GM19023 (cell line): ENCODE results near the gene KAZN.

Experiments
- ATAC-seq: cut with Tn5 transposase; IDR thresholded peaks from one replicate; pipeline ENCODE4 v1.9.1; 2021; ENCODE audit warnings: mild to moderate bottlenecking, moderate library complexity; ENCODE audit not compliant: unreplicated experiment

The KAZN gene

GRCh38 chr1:14705824-14706223 is 107.3 kb downstream of the KAZN start:
- ATAC-seq = no peak

DNA sequence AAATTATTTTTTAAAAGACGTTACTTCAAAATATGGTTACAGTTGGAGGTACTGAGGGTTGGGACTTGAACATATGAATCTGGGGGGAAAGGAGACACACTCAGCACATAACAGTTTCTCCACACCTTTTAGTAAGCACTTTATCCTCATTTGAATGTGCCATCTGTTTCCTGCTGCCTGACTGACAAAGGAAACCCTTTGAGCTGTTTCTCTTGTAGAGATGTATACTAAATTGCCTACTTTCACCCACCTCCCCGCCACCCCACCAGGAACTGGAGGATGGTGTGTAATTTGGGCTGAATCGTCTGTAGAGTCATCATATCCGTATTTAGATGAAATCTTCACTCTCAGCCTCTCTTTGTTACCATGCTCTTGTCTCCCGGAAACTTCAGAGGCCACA is 108.1 kb downstream of the KAZN start:
- no peak for ATAC-seq

GRCh38 chr1:14707531-14708445 is 109.3 kb downstream of the KAZN start:
- no peak for ATAC-seq

- no peak for ATAC-seq
Measured at GRCh38 chr1:14710331-14710730, 111.8 kb downstream of the KAZN start.

DNA sequence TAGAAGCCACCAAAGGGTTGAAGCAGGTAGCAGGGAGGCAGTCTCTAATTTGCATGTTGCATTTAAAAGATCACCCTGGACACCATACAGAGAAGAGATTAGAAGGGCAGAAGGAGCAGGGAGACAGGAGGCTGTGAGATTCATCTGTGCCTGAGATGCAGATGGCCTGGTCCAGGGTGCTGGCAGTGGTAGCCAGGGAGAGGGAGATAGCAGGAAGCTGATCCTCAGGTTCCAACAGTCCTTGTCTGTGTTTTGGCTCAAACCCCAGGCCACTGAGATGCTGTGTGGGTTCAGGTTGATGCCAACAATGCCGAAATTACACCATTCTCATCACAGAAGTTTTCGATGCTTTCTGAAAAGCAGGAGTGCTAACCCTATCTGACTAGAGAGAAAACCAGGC is 113.7 kb downstream of the KAZN start:
- ATAC-seq = no peak

- ATAC-seq = no peak
Measured at GRCh38 chr1:14713077-14713476, 114.6 kb downstream of the KAZN start.

DNA sequence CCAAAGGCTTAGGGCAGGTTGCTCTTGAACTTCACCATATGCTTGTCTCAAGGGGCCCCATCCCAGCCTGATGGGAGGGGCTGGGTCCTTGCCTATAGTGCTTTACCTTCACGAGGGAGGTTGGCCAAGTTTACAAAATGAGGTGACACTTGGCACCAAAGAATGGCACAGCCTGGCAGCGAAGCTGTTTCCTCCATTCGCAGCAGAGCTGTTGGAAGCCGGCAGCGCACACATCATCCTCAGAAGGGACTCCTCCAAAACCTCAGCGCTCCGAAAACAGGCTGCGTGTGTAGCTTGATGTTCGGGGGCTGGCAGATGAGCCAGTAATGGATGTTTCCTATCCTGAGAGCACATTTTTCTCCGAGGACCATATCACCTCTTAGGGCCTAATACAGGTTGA is 116.8 kb downstream of the KAZN start:
- ATAC-seq = no peak

DNA sequence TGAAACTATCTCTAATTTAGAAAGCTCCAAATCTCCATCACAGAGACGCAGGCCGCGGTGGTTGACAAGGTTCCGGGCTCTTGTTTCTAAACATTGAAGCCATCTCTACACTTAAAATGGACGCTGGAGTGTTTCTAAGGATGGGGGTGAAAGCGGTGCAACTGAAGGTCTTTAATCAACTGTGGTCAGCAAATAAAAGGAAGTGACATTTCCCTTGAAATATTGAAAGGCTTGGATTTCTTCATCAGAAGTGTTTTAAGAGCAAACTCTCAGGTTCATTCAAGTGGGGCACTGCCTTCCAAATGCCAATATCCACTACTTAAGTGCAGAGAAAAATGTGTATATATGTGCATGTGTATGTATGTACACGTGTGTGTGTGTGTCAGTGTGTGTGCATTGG is 117.3 kb downstream of the KAZN start:
- no peak for ATAC-seq

GRCh38 chr1:14716474-14716873 is 118.0 kb downstream of the KAZN start:
- no peak for ATAC-seq

DNA sequence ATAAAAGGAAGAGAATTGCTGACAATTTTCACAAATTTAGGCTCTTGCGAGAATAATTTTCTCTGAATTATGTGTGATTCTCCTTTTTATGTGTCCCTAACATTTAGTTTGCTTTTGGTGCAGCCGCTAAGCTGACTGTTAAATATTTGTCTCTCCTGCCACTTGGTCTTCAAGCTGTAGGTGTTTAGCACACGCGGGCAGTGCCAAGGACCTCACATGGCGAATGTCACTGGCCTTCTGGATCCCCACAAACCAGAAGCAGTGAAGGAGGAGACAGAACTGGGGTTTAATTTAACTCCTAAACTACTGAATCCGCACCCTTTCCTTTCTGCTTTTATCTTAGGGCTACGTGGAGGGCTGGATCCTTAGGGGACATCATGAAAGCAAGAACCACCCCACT is 120.0 kb downstream of the KAZN start:
- no peak for ATAC-seq

DNA sequence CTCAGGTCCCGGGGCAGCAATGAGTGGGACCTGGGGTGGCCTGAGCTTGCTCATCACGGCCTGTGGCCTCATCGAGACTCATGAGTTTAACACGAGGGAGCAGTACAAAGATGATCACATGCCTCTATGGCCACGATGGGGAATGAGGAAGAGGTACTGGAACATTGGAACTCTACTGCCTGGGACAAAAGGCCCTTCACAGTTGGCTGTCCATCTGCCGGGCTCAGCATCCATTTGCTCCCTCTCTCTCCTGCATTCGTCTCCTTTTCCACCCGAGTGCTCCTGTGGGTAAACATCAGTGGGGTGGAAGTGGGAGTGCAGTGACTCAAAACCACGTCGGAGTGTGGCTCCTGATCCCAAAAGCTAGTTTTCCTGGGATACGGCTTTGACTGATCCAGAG is 124.9 kb downstream of the KAZN start:
- no peak for ATAC-seq

GRCh38 chr1:14724246-14724645 is 125.8 kb downstream of the KAZN start:
- no peak for ATAC-seq

- ATAC-seq = no peak
Measured at GRCh38 chr1:14724678-14725077, 126.2 kb downstream of the KAZN start.

- no peak for ATAC-seq
Measured at GRCh38 chr1:14725238-14725637, 126.8 kb downstream of the KAZN start.

GRCh38 chr1:14725695-14726094 is 127.2 kb downstream of the KAZN start:
- ATAC-seq = no peak

DNA sequence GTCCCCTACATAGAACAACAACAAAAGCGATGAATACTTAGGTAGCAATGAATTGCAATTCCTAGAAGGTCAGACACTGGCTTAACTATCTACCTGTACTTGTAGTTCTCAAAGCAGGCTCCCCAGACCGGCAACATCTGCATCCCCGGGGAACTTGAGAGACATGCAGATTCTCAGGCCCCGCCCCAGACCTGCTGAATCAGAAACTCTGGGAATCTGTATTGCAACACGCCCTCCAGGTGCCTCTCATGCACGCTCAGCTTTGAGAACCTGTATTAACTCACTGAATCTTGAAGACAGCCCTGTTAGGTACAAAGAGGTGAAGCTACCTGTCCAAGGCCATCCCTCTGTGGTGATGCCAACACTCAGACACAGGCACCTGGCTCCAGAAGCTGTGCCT is 128.1 kb downstream of the KAZN start:
- no peak for ATAC-seq

- ATAC-seq = no peak
Measured at GRCh38 chr1:14728516-14728915, 130.0 kb downstream of the KAZN start.

GRCh38 chr1:14732728-14733047 is 134.2 kb downstream of the KAZN start:
- no peak for ATAC-seq

- no peak for ATAC-seq
Measured at GRCh38 chr1:14733048-14733778, 134.7 kb downstream of the KAZN start.

DNA sequence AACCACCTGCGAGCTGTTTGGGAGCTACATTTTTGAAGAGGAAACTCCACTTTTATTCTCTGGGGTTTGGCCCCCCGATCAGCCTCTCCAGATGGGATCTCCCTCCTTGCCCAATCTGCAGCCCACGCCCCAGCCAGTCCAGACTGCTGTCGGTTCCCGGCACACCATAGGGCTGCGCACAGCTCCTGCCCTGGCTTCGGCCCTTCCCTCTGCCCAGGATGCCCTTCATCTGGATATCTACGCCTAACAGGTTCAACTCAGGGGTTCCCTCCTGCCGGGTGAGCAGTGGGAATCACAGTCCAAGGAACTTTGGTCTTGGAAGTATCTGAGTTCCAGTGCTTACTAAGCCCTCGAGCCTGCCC is 135.3 kb downstream of the KAZN start:
- no peak for ATAC-seq

- no peak for ATAC-seq
Measured at GRCh38 chr1:14735841-14736240, 137.4 kb downstream of the KAZN start.

DNA sequence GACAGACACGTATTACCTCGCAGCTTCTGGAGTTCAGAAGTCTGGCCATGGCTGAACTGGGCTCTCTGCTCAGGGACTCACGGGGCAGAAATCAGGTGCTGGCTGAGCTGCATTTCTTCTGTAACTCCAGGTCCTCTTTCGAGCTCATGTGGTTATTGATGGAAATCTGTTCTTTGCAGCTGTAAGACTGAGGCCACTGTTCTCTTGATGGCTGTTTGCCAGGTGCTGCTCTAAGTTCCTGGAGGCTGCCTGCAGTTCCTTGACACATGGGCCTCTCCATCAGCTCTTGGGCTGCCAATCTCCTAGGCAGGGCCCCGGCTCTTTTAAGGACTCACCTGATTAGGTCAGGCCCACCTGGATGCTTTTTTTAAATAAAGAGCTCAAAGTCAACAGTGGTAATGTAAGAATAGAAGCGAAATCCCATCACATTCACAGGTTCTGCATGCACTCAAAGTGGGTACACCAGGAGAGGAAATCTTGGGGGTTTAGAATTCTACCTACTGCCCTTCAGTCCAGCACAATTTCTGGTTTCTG is 139.1 kb downstream of the KAZN start:
- no peak for ATAC-seq
